IMR-90 (cell line): ENCODE measurements around the gene TNF. TPM values are rescaled to one million over a fixed set of nuclear protein-coding genes. Genes with fewer than 3 reads are reported as not detected.

Experiments
- ATAC-seq: fragments of 200-7000 bp; cut with Tn5 transposase; 2 replicates; pipeline ENCODE4 v1.9.1; 2020; ENCODE audit warnings: low read depth, mild to moderate bottlenecking, moderate library complexity
- BruUV-seq: library from RNA; stranded (reverse); fragments of 400-500 nt; replicated peaks from 2 replicates; lab custom pipeline; 2021; lab: Mats Ljungman, UMichigan
- CTCF ChIA-PET: fragments of 300-600 bp; formaldehyde crosslinking; extraction: SDS; loops from one replicate; lab custom pipeline; 2021; ENCODE audit warnings: antibody characterized with exemption; lab: Yijun Ruan, JAX
- POLR2A ChIA-PET: fragments of 300-600 bp; sonication (Branson Sonifier 250); formaldehyde crosslinking; loops from one replicate; lab custom pipeline; 2022; ENCODE audit warnings: antibody characterized with exemption; ENCODE audit not compliant: unreplicated experiment; lab: Charles Lee
- DNase-seq: peaks from one replicate; pipeline ENCODE4 v3.0.0; 2013
- H2AFZ ChIP-seq: replicated peaks from 2 replicates; pipeline ENCODE3; 2013; ENCODE audit warnings: low read length, mild to moderate bottlenecking; ENCODE audit not compliant: poor library complexity
- H2AK5ac ChIP-seq: 2 replicates; pipeline ENCODE4 v1.6.1; 2013; ENCODE audit warnings: low read depth, low read length, inconsistent platforms
- H2AK9ac ChIP-seq: replicated peaks from 2 replicates; pipeline ENCODE3; 2013; ENCODE audit warnings: mild to moderate bottlenecking, low read depth, low read length, moderate library complexity; ENCODE audit not compliant: poor library complexity
- H2BK120ac ChIP-seq: 2 replicates; pipeline ENCODE4 v1.6.1; 2013; ENCODE audit warnings: low read depth, low read length, inconsistent platforms
- H2BK15ac ChIP-seq: 3 replicates; pipeline ENCODE4 v1.6.1; 2013; ENCODE audit warnings: low read depth, low read length, inconsistent platforms
- H2BK20ac ChIP-seq: 2 replicates; pipeline ENCODE4 v1.6.1; 2013; ENCODE audit warnings: low read depth, mild to moderate bottlenecking, inconsistent platforms, low read length, moderate library complexity
- H2BK5ac ChIP-seq: 2 replicates; pipeline ENCODE4 v1.6.1; 2013; ENCODE audit warnings: mild to moderate bottlenecking, low read depth, low read length, inconsistent platforms; ENCODE audit not compliant: poor library complexity, severe bottlenecking
- H3K14ac ChIP-seq: replicated peaks from 2 replicates; pipeline ENCODE4 v1.6.1; 2013; ENCODE audit warnings: low read depth, low read length, inconsistent platforms
- H3K18ac ChIP-seq: 2 replicates; pipeline ENCODE4 v1.6.1; 2013; ENCODE audit warnings: low read depth, low read length, control low read depth
- H3K23ac ChIP-seq: 2 replicates; pipeline ENCODE4 v1.6.1; 2013; ENCODE audit warnings: low read depth, low read length, inconsistent platforms
- H3K27ac ChIP-seq: 2 replicates; pipeline ENCODE4 v1.5.1; 2013; ENCODE audit warnings: mild to moderate bottlenecking, control low read depth, low read length; ENCODE audit not compliant: insufficient read depth
- H3K27me3 ChIP-seq: 2 replicates; pipeline ENCODE4 v1.6.1; 2013; ENCODE audit warnings: low read length; ENCODE audit not compliant: control insufficient read depth, insufficient read depth
- H3K36me3 ChIP-seq: 2 replicates; pipeline ENCODE4 v1.6.1; 2013; ENCODE audit warnings: low read length, mixed read lengths; ENCODE audit not compliant: control insufficient read depth, insufficient read depth
- H3K4ac ChIP-seq: 2 replicates; pipeline ENCODE4 v1.6.1; 2013; ENCODE audit warnings: low read depth, low read length, inconsistent platforms
- H3K4me1 ChIP-seq: 2 replicates; pipeline ENCODE4 v1.6.1; 2013; ENCODE audit warnings: low read length, mixed read lengths; ENCODE audit not compliant: control insufficient read depth, insufficient read depth
- H3K4me2 ChIP-seq: 2 replicates; pipeline ENCODE4 v1.6.1; 2013; ENCODE audit warnings: low read depth, mild to moderate bottlenecking, control low read depth, low read length, moderate library complexity
- H3K4me3 ChIP-seq: 2 replicates; pipeline ENCODE4 v1.5.1; 2013; ENCODE audit warnings: low read depth, mild to moderate bottlenecking, control low read depth, low read length, moderate library complexity; ENCODE audit not compliant: insufficient read depth
- H3K56ac ChIP-seq: 2 replicates; pipeline ENCODE4 v1.6.1; 2013; ENCODE audit warnings: low read length, inconsistent platforms; ENCODE audit not compliant: insufficient read depth; ENCODE audit errors: extremely low read depth
- H3K79me1 ChIP-seq, 2 experiments: 2 replicates each; pipeline ENCODE4 v1.6.1; 2013; ENCODE audit warnings: low read length in 2 of 2, inconsistent platforms in 1 of 2, low read depth in 1 of 2
- H3K9ac ChIP-seq: 2 replicates; pipeline ENCODE4 v1.6.1; 2013; ENCODE audit warnings: low read depth, low read length, control low read depth
- H3K9me1 ChIP-seq: 2 replicates; pipeline ENCODE4 v1.6.1; 2013; ENCODE audit warnings: low read length, inconsistent platforms; ENCODE audit not compliant: insufficient read depth
- H3K9me3 ChIP-seq: 2 replicates; pipeline ENCODE4 v1.6.1; 2013; ENCODE audit warnings: low read length; ENCODE audit not compliant: control insufficient read depth, insufficient read depth
- H4K20me1 ChIP-seq: 2 replicates; pipeline ENCODE4 v1.6.1; 2013; ENCODE audit warnings: low read length, inconsistent platforms; ENCODE audit not compliant: insufficient read depth
- H4K5ac ChIP-seq: 2 replicates; pipeline ENCODE4 v1.6.1; 2013; ENCODE audit warnings: mild to moderate bottlenecking, low read depth, low read length, control low read depth
- H4K8ac ChIP-seq, 2 experiments: 2 replicates each; pipeline ENCODE4 v1.6.1; 2013; ENCODE audit warnings: low read depth in 2 of 2, low read length in 2 of 2, control low read depth in 1 of 2, inconsistent platforms in 1 of 2
- H4K91ac ChIP-seq: 2 replicates; pipeline ENCODE4 v1.6.1; 2013; ENCODE audit warnings: low read depth, low read length, inconsistent platforms; ENCODE audit not compliant: insufficient read depth
- MAFK ChIP-seq: IDR thresholded peaks from 2 replicates; pipeline ENCODE4 v1.6.1; 2012; ENCODE audit warnings: low read depth, low read length, improper control_type of control experiment
- MAZ ChIP-seq: IDR thresholded peaks from 2 replicates; pipeline ENCODE4 v1.6.1; 2012; ENCODE audit warnings: low read depth, mild to moderate bottlenecking, low read length, improper control_type of control experiment, moderate library complexity, borderline replicate concordance
- POLR2A ChIP-seq: IDR thresholded peaks from 2 replicates; pipeline ENCODE4 v1.6.1; 2012; ENCODE audit warnings: mild to moderate bottlenecking, low read depth, low read length
- WGBS, 2 experiments: methylation state at CpG; one replicate each; pipeline versions ENCODE4 v1.1.5 to v1.1.7; 2013; ENCODE audit warnings: missing lambda C conversion rate in 2 of 2; ENCODE audit not compliant: insufficient read length in 1 of 2; ENCODE audit errors: extremely low coverage in 2 of 2; 5-methylcytosine and 5-hydroxymethylcytosine counted together
- dilution Hi-C: fragments of 300-500 bp; cut with HindIII; formaldehyde crosslinking; loops from one replicate; pipeline ENCODE4 v1.14.3; 2018; ENCODE audit warnings: low sequenced_read_pairs; ENCODE audit not compliant: unreplicated experiment
- in situ Hi-C: fragments of 300-500 bp; cut with MboI; formaldehyde crosslinking; loops from 3 replicates; pipeline ENCODE4 v1.14.3; 2019; ENCODE audit warnings: low sequenced_read_pairs, inconsistent platforms, mixed read lengths
- intact Hi-C: fragments of 100-400 bp; cut with micrococcal nuclease; formaldehyde crosslinking; loops from 2 replicates; pipeline ENCODE4 v1.10.0; 2022
- polyA plus RNA-seq, 3 experiments: library from polyadenylated mRNA; depleted of rRNA; stranded (reverse); fragments of >200 nt; gene quantifications; 2 replicates each; pipeline ENCODE4 v1.2.3, GENCODE V29; 2012; ENCODE audit warnings: low replicate concordance in 1 of 3
- total RNA-seq: library from RNA; depleted of rRNA; stranded (reverse); fragments of >200 nt; gene quantifications from 2 replicates; pipeline ENCODE4 v1.2.3, GENCODE V29; 2012

TNF gene
- total and polyA plus RNA-seq, 2 of the 4 experiments (the other 2 are of a cell fraction): not detected

DNA sequence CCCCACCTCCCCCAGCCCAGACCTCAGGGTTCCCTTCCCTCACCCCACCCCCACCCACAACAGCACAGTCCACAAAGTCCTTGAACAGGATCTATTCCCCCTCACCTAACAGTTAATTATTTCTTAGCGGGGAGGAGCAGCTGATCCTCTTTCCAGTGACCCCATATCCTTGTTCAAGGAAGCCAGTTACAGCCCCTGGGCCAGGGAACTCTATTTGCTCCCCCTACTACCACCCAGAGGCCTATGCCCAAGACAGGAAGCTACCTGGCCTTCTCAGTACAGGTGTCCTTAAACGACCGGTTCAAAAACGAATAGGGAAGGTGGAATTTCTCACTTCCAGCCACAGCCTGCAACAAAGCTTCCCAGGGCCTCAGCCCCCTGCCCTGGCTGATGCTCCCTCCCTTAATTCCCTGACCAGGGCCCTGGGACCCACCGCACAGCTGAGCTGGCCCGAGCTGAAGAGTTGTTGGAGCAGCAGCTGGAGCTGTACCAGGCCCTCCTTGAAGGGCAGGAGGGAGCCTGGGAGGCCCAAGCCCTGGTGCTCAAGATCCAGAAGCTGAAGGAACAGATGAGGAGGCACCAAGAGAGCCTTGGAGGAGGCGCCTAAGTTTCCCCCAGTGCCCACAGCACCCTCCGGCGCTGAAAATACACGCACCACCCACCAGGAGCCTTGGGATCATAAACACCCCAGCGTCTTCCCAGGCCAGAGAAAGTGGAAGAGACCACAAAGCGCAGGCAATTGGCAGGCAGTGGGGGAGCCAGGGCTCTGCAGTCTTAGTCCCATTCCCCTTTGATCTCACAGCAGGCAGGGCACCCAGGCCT, 45.8 kb upstream of the TNF start:
- Histone ChIP-seq H3K9me1 (peaks cover 20% of the 10 kb centered on the region), H3K4ac (no peak overlapping the region), H3K9ac (no peak overlapping the region), H4K5ac (no peak overlapping the region), H2BK5ac (no peak overlapping the region), H4K91ac (no peak overlapping the region), H2AFZ (no peak overlapping the region), H3K27ac (no peak overlapping the region), H2BK15ac (no peak overlapping the region), H3K14ac (no peak overlapping the region), H3K23ac (no peak overlapping the region), H3K4me1 (peaks cover 10% of the 10 kb centered on the region), H2BK20ac (no peak overlapping the region), H3K79me1 (peaks cover 18 to 61% of the 10 kb centered on the region in 2 experiments; a peak in 3 of 4 replicates), H3K4me3 (no peak overlapping the region), H3K27me3 (no peaks in the 10 kb centered on the region), H3K9me3 (no peaks in the 10 kb centered on the region), H2AK5ac (no peak overlapping the region), H3K56ac (no peak overlapping the region), H3K18ac (no peak overlapping the region), H3K36me3 (peaks cover 52% of the 10 kb centered on the region), H4K20me1 (peaks cover 59% of the 10 kb centered on the region), H3K4me2 (no peak overlapping the region), H2AK9ac (no peak overlapping the region), H4K8ac (no peak overlapping the region), H2BK120ac (no peak overlapping the region)
- no CpG with 5 or more reads among the region's 12 CpGs for WGBS, 2 experiments
- TF ChIP-seq POLR2A (no peak), MAZ (no peak), MAFK (no peak)
- ChIA-PET POLR2A (no interaction called here), CTCF (no interaction called here)
- no TSS peak for BruUV-seq
- dilution Hi-C loops (no loop called here), intact Hi-C loops (loop anchor here (5.0 kb wide), 1 partner anchor 37 kb away; no protein-coding TSS in a partner anchor), in situ Hi-C loops (no loop called here)
- no peak for ATAC-seq
- DNase-seq: no peak
